HepG2 (cell line): ENCODE results near the gene NRAS. TPM values are rescaled to one million over a fixed set of nuclear protein-coding genes. Genes with fewer than 3 reads are reported as not detected.

Experiments used
- ASH2L ChIP-seq: fragments of 300-600, 200-600 bp; sonication (generic); IDR thresholded peaks from 2 replicates; pipeline ENCODE4 v1.7.0; 2017; ENCODE audit warnings: low read depth, mild to moderate bottlenecking, moderate library complexity, mixed read lengths, low read length; ENCODE audit not compliant: insufficient read length
- CHD2 ChIP-seq: IDR thresholded peaks from 2 replicates; pipeline ENCODE4 v1.6.1; 2011; ENCODE audit warnings: low read depth, low read length, improper control_type of control experiment
- ELF1 ChIP-seq: sonication (generic); formaldehyde crosslinking; IDR thresholded peaks from 2 replicates; pipeline ENCODE4 v1.4.0; 2020; ENCODE audit warnings: missing genetic modification reagents
- FOXC1 ChIP-seq: sonication (generic); formaldehyde crosslinking; IDR thresholded peaks from 2 replicates; pipeline ENCODE4 v1.8.0; 2022; ENCODE audit warnings: mild to moderate bottlenecking, missing genetic modification reagents, borderline replicate concordance
- MTF1 ChIP-seq: sonication (generic); formaldehyde crosslinking; IDR thresholded peaks from 2 replicates; pipeline ENCODE4 v1.5.0; 2020; ENCODE audit warnings: missing genetic modification reagents
- SALL1 ChIP-seq: sonication (generic); formaldehyde crosslinking; IDR thresholded peaks from 2 replicates; pipeline ENCODE4 v1.8.0; 2022; ENCODE audit warnings: mild to moderate bottlenecking, missing genetic modification reagents
- SOX13 ChIP-seq, 3 experiments: fragments of 450-650 bp in 1 of 3; sonication (generic) in 1 of 3; formaldehyde crosslinking in 1 of 3; IDR thresholded peaks in 2 of 3; conservative IDR thresholded peaks in 1 of 3; 2 replicates each; pipeline versions ENCODE4 v1.5.0 to v1.6.1; 2016 to 2020; ENCODE audit warnings: antibody characterized with exemption in 1 of 3, mild to moderate bottlenecking in 1 of 3, missing compliant biosample characterization in 1 of 3, missing genetic modification reagents in 1 of 3, moderate library complexity in 1 of 3
- SRSF1 ChIP-seq: fragments of 200-400 bp; formaldehyde crosslinking; optimal IDR thresholded peaks from 2 replicates; pipeline ENCODE3; 2017; ENCODE audit warnings: mild to moderate bottlenecking, low read depth, low read length, moderate library complexity
- U2AF2 ChIP-seq: fragments of 200-400 bp; formaldehyde crosslinking; IDR thresholded peaks from 2 replicates; pipeline ENCODE4 v1.6.1; 2017; ENCODE audit warnings: low read depth, mild to moderate bottlenecking, low read length
- YY1 ChIP-seq: IDR thresholded peaks from 2 replicates; pipeline ENCODE4 v1.6.1; 2011; ENCODE audit warnings: low read length, low read depth, moderate library complexity, mild to moderate bottlenecking; ENCODE audit not compliant: insufficient read depth, insufficient replicate concordance
- ZBTB7A ChIP-seq: sonication (generic); formaldehyde crosslinking; IDR thresholded peaks from 2 replicates; pipeline ENCODE4 v1.8.0; 2022; ENCODE audit warnings: mild to moderate bottlenecking, missing genetic modification reagents
- polyA plus RNA-seq, 8 experiments: library from polyadenylated mRNA; depleted of rRNA in 3 of 8; stranded (reverse) in 7 of 8; unstranded in 1 of 8; fragments of >200 nt; fragmentation: Illumina TruSeq in 4 of 8; extraction: Trizol in 4 of 8; gene quantifications; 2 replicates each; pipeline versions ENCODE4 v1.2.1 to v1.2.3, GENCODE V29; 2011 to 2016; ENCODE audit warnings: low read depth in 4 of 8, missing spikeins in 1 of 8, mixed read lengths in 1 of 8; ENCODE audit not compliant: insufficient read depth in 1 of 8
- total RNA-seq, 5 experiments: library from RNA; depleted of rRNA; stranded (reverse); fragments of >200 nt; fragmentation: Illumina TruSeq; extraction: Trizol; gene quantifications; 2 replicates each; pipeline ENCODE4 v1.2.3, GENCODE V29; 2016; ENCODE audit warnings: low read depth in 1 of 5
- TF ChIP-seq, protein P1 (sequence below): sonication (generic); formaldehyde crosslinking; IDR thresholded peaks from 2 replicates; pipeline ENCODE4 v1.5.1; 2020; ENCODE audit warnings: mild to moderate bottlenecking, missing genetic modification reagents, borderline replicate concordance
- TF ChIP-seq, protein P2 (sequence below): sonication (generic); formaldehyde crosslinking; IDR thresholded peaks from 2 replicates; pipeline ENCODE4 v1.5.0; 2020; ENCODE audit warnings: mild to moderate bottlenecking, missing genetic modification reagents, borderline replicate concordance

The NRAS gene
- total and polyA plus RNA-seq, 2 of the 13 experiments (the other 11 are each of a cell fraction or from before 2014, with no cell fraction given): 38.6 to 58.8 TPM

DNA sequence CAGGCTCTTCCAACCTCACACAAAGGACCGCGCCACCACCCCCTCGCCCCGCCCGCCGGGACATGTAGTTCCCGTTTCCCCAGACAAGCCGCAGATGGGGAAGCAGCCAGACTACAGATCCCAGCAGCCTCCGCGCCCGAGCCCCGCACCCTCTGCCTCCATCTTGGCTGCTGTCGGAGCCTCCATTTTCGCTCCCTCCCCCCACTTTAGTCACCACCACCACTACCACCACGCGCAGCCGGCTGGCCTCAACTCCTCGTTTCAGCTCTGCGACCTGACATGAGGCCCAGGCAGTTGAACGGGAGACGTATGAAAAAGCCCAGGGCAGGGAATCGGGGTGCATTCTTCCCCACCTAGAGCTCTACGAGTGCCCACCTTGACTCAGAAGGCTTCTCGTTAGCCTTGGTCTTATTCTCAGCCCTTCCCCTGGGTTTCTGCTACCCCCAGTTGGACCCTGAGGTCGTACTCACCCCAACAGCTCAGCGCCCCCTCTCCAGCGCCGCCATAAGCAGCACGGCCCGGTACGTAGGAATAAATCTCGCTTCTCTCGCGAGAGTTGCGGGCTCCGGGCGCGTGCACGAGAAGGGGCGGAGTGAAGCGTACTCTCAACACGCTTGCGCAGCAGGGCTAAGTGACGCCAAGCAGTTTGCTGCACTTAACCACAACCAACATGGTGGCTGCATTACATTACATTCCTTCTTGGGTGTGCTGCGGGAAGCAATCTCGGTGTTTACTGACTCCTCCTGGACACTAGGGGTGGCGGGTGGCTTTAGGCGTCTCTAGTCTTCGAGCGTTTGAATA, 41.1 kb upstream of the NRAS start, which contains the start of gene CSDE1 (continued):
- TF ChIP-seq MTF1 (CRISPR knock-in tag) (no peak), SRSF1 (peak; percentile 89), CHD2 (peak; percentile 96), SALL1 (CRISPR knock-in tag) (peak; percentile 71; the same call in 1 of the 2 replicates), YY1 (peak; percentile 95), ZBTB7A (CRISPR knock-in tag) (peak; percentile 22; the same call in 1 of the 2 replicates), FOXC1 (CRISPR knock-in tag) (0 out of 2 replicates have a peak, but pooled peaks have one; percentile 48), SOX13 (IDR thresholded peaks at IDR 0.05) (0 out of 2 replicates have a peak, but pooled peaks have one; percentile 19), SOX13 (CRISPR knock-in tag; conservative IDR thresholded peaks at IDR 0.05 in 1 of 2, IDR thresholded peaks at IDR 0.05 in 1 of 2) (peak in 1 of 2 experiments; percentile 21; a peak in 1 of 4 replicates), ELF1 (CRISPR knock-in tag) (peak; percentile 51), U2AF2 (peak; percentile 78; the same call in 1 of the 2 replicates), ASH2L (peak; percentile 94)
- TF ChIP-seq, protein P1, sequence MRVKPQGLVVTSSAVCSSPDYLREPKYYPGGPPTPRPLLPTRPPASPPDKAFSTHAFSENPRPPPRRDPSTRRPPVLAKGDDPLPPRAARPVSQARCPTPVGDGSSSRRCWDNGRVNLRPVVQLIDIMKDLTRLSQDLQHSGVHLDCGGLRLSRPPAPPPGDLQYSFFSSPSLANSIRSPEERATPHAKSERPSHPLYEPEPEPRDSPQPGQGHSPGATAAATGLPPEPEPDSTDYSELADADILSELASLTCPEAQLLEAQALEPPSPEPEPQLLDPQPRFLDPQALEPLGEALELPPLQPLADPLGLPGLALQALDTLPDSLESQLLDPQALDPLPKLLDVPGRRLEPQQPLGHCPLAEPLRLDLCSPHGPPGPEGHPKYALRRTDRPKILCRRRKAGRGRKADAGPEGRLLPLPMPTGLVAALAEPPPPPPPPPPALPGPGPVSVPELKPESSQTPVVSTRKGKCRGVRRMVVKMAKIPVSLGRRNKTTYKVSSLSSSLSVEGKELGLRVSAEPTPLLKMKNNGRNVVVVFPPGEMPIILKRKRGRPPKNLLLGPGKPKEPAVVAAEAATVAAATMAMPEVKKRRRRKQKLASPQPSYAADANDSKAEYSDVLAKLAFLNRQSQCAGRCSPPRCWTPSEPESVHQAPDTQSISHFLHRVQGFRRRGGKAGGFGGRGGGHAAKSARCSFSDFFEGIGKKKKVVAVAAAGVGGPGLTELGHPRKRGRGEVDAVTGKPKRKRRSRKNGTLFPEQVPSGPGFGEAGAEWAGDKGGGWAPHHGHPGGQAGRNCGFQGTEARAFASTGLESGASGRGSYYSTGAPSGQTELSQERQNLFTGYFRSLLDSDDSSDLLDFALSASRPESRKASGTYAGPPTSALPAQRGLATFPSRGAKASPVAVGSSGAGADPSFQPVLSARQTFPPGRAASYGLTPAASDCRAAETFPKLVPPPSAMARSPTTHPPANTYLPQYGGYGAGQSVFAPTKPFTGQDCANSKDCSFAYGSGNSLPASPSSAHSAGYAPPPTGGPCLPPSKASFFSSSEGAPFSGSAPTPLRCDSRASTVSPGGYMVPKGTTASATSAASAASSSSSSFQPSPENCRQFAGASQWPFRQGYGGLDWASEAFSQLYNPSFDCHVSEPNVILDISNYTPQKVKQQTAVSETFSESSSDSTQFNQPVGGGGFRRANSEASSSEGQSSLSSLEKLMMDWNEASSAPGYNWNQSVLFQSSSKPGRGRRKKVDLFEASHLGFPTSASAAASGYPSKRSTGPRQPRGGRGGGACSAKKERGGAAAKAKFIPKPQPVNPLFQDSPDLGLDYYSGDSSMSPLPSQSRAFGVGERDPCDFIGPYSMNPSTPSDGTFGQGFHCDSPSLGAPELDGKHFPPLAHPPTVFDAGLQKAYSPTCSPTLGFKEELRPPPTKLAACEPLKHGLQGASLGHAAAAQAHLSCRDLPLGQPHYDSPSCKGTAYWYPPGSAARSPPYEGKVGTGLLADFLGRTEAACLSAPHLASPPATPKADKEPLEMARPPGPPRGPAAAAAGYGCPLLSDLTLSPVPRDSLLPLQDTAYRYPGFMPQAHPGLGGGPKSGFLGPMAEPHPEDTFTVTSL (CRISPR knock-in tag): no peak
- TF ChIP-seq, protein P2, sequence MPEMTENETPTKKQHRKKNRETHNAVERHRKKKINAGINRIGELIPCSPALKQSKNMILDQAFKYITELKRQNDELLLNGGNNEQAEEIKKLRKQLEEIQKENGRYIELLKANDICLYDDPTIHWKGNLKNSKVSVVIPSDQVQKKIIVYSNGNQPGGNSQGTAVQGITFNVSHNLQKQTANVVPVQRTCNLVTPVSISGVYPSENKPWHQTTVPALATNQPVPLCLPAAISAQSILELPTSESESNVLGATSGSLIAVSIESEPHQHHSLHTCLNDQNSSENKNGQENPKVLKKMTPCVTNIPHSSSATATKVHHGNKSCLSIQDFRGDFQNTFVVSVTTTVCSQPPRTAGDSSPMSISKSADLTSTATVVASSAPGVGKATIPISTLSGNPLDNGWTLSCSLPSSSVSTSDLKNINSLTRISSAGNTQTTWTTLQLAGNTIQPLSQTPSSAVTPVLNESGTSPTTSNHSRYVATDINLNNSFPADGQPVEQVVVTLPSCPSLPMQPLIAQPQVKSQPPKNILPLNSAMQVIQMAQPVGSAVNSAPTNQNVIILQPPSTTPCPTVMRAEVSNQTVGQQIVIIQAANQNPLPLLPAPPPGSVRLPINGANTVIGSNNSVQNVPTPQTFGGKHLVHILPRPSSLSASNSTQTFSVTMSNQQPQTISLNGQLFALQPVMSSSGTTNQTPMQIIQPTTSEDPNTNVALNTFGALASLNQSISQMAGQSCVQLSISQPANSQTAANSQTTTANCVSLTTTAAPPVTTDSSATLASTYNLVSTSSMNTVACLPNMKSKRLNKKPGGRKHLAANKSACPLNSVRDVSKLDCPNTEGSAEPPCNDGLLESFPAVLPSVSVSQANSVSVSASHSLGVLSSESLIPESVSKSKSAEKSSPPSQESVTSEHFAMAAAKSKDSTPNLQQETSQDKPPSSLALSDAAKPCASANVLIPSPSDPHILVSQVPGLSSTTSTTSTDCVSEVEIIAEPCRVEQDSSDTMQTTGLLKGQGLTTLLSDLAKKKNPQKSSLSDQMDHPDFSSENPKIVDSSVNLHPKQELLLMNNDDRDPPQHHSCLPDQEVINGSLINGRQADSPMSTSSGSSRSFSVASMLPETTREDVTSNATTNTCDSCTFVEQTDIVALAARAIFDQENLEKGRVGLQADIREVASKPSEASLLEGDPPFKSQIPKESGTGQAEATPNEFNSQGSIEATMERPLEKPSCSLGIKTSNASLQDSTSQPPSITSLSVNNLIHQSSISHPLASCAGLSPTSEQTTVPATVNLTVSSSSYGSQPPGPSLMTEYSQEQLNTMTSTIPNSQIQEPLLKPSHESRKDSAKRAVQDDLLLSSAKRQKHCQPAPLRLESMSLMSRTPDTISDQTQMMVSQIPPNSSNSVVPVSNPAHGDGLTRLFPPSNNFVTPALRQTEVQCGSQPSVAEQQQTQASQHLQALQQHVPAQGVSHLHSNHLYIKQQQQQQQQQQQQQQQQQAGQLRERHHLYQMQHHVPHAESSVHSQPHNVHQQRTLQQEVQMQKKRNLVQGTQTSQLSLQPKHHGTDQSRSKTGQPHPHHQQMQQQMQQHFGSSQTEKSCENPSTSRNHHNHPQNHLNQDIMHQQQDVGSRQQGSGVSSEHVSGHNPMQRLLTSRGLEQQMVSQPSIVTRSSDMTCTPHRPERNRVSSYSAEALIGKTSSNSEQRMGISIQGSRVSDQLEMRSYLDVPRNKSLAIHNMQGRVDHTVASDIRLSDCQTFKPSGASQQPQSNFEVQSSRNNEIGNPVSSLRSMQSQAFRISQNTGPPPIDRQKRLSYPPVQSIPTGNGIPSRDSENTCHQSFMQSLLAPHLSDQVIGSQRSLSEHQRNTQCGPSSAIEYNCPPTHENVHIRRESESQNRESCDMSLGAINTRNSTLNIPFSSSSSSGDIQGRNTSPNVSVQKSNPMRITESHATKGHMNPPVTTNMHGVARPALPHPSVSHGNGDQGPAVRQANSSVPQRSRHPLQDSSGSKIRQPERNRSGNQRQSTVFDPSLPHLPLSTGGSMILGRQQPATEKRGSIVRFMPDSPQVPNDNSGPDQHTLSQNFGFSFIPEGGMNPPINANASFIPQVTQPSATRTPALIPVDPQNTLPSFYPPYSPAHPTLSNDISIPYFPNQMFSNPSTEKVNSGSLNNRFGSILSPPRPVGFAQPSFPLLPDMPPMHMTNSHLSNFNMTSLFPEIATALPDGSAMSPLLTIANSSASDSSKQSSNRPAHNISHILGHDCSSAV (CRISPR knock-in tag): no peak
